Tibial nerve (tissue), 4 donors: ENCODE results near the gene NEK10. TPM values are rescaled to one million over a fixed set of nuclear protein-coding genes. Genes with fewer than 3 reads are reported as not detected.

Source experiments
- DNase-seq, 2 donors: peaks; one replicate each; pipeline ENCODE4 v3.0.0-alpha.2; 2019; ENCODE audit warnings: low spot score in 2 of 2
- H3K27ac ChIP-seq, 4 donors: fragments of 200-600 bp; sonication (generic) in 3 of 4; one replicate each; pipeline ENCODE4 v1.5.1; 2017 to 2019; ENCODE audit warnings: mild to moderate bottlenecking in 1 of 4
- H3K27me3 ChIP-seq, 2 donors: fragments of 200-600 bp; sonication (generic) in 1 of 2; one replicate each; pipeline versions ENCODE4 v1.5.1 to v1.6.0; 2017 to 2019
- H3K36me3 ChIP-seq, 3 donors: fragments of 200-600 bp; sonication (generic); one replicate each; pipeline ENCODE4 v1.5.1; 2018 to 2019
- H3K4me1 ChIP-seq, 4 donors: fragments of 200-600 bp; sonication (generic) in 3 of 4; one replicate each; pipeline ENCODE4 v1.5.1; 2017 to 2019
- H3K4me3 ChIP-seq, 4 donors: fragments of 200-600 bp; sonication (generic) in 3 of 4; one replicate each; pipeline ENCODE4 v1.5.1; 2017 to 2019; ENCODE audit warnings: mild to moderate bottlenecking in 1 of 4, moderate library complexity in 1 of 4
- H3K9me3 ChIP-seq, 4 donors: fragments of 200-600 bp; sonication (generic) in 3 of 4; one replicate each; pipeline ENCODE4 v1.5.1; 2017 to 2019
- CTCF ChIP-seq, 5 experiments: fragments of 200-600 bp in 3 of 5; fragments of 450-650 bp in 2 of 5; sonication (generic) in 3 of 5; IDR thresholded peaks; one replicate each; pipeline ENCODE4 v1.5.1; 2016 to 2019; ENCODE audit warnings: antibody characterized with exemption in 5 of 5, mild to moderate bottlenecking in 3 of 5, moderate library complexity in 2 of 5
- EP300 ChIP-seq, 2 donors: sonication (generic); formaldehyde crosslinking; IDR thresholded peaks; one replicate each; pipeline ENCODE4 v1.6.1; 2017; ENCODE audit warnings: antibody characterized with exemption in 2 of 2, mild to moderate bottlenecking in 1 of 2
- POLR2A ChIP-seq, 2 donors: fragments of 450-650 bp; IDR thresholded peaks; one replicate each; pipeline ENCODE4 v1.6.1; 2017; ENCODE audit warnings: antibody characterized with exemption in 2 of 2, mild to moderate bottlenecking in 2 of 2, moderate library complexity in 2 of 2
- WGBS, 2 donors: methylation state at CpG; one replicate each; pipeline ENCODE4 v1.1.5; 2018; 5-methylcytosine and 5-hydroxymethylcytosine counted together
- small RNA-seq: library from RNA; depleted of rRNA; stranded (forward); fragments of <200 nt; gene quantifications from one replicate; pipeline ENCODE3, GENCODE V24; 2016
- total RNA-seq, 4 donors: library from RNA; depleted of rRNA; stranded (reverse); fragments of >200 nt; gene quantifications; one replicate each; pipeline ENCODE4 v1.1.0, GENCODE V29; 2016

NEK10 gene
- total RNA-seq, 4 donors from 2014 or later: 0.20 to 2.4 (median 1.7) TPM

- Histone ChIP-seq H3K4me1 (no peaks in the 10 kb centered on the region), H3K36me3 (no peaks in the 10 kb centered on the region), H3K9me3 (no peaks in the 10 kb centered on the region), H3K4me3 (no peak overlapping the region), H3K27me3 (no peaks in the 10 kb centered on the region), H3K27ac (no peak overlapping the region)
- TF ChIP-seq POLR2A (IDR thresholded peaks at IDR 0.05) (no peak), EP300 (IDR thresholded peaks at IDR 0.05) (no peak), CTCF (IDR thresholded peaks at IDR 0.05) (no peak)
- WGBS, 2 donors: 61 to 70% methylated on average over 3 of the region's 3 CpGs
- DNase-seq: no peak
Measured at GRCh38 chr3:27073912-27074311, 295.3 kb downstream of the NEK10 start.

- no peaks in the 10 kb centered on the region for H3K4me1 ChIP-seq
- H3K9me3 ChIP-seq: no peaks in the 10 kb centered on the region
- H3K27ac ChIP-seq: no peak overlapping the region
- no peak overlapping the region for H3K4me3 ChIP-seq
- no peaks in the 10 kb centered on the region for H3K27me3 ChIP-seq
- no peak for DNase-seq
- 64 to 68% methylated on average over 8 of the region's 8 CpGs for WGBS, 2 donors
- TF ChIP-seq CTCF (IDR thresholded peaks at IDR 0.05) (no peak), EP300 (IDR thresholded peaks at IDR 0.05) (no peak), POLR2A (IDR thresholded peaks at IDR 0.05) (no peak)
- H3K36me3 ChIP-seq: no peaks in the 10 kb centered on the region
Measured at GRCh38 chr3:27072810-27073651, 296.2 kb downstream of the NEK10 start.

- Histone ChIP-seq H3K4me3 (no peak overlapping the region), H3K4me1 (no peaks in the 10 kb centered on the region), H3K9me3 (peaks cover 0 to 18% (median 0%) of the 10 kb centered on the region in 4 donors), H3K27me3 (no peaks in the 10 kb centered on the region), H3K36me3 (no peaks in the 10 kb centered on the region), H3K27ac (no peak overlapping the region)
- TF ChIP-seq POLR2A (IDR thresholded peaks at IDR 0.05) (no peak), CTCF (IDR thresholded peaks at IDR 0.05) (no peak), EP300 (IDR thresholded peaks at IDR 0.05) (no peak)
- whole genome bisulfite sequencing, 2 donors: 67 to 73% methylated on average over 2 of the region's 2 CpGs
- no peak for DNase-seq
Measured at GRCh38 chr3:27060336-27060735, 308.8 kb downstream of the NEK10 start.

Small RNA genes lying within 50 kb of the gene (small RNA-seq; reads per million reads assigned to genes)
- gene MINOS1P3 (not detected), gene RNU6-342P (not detected)

Other genes with a start within 250 kb of the NEK10 start
- 10 to 100 TPM; 29.9 to 44.7 (median 40.3) TPM for gene SLC4A7, start 115.0 kb upstream of the NEK10 start, total RNA-seq